Activated naive CD8-positive, alpha-beta T cell (primary cell): ENCODE data around the gene MINAR1.

Experiments
- H3K27ac Mint-ChIP-seq: one replicate; pipeline ENCODE4 v1.8.0; 2021; ENCODE audit warnings: mixed read lengths
- H3K27me3 Mint-ChIP-seq: one replicate; pipeline ENCODE4 v1.8.0; 2021; ENCODE audit warnings: mixed read lengths
- H3K36me3 Mint-ChIP-seq: one replicate; pipeline ENCODE4 v1.8.0; 2021; ENCODE audit warnings: mixed read lengths
- H3K4me1 Mint-ChIP-seq: one replicate; pipeline ENCODE4 v1.8.0; 2021; ENCODE audit warnings: low read depth, mixed read lengths
- H3K4me3 Mint-ChIP-seq: one replicate; pipeline ENCODE4 v1.8.0; 2021; ENCODE audit warnings: mild to moderate bottlenecking, mixed read lengths
- H3K9me3 Mint-ChIP-seq: one replicate; pipeline ENCODE4 v1.8.0; 2021; ENCODE audit warnings: low read depth, mixed read lengths

MINAR1 gene

GRCh38 chr15:79440355-79440908 is 8.3 kb downstream of the MINAR1 start:
- H3K4me1 Mint-ChIP-seq = peaks cover 2% of the 10 kb centered on the region
- no peaks in the 10 kb centered on the region for H3K36me3 Mint-ChIP-seq
- peaks cover 1% of the 10 kb centered on the region for H3K27me3 Mint-ChIP-seq
- H3K4me3 Mint-ChIP-seq = no peak overlapping the region
- H3K9me3 Mint-ChIP-seq = no peaks in the 10 kb centered on the region
- H3K27ac Mint-ChIP-seq = no peak overlapping the region

GRCh38 chr15:79442911-79443310 is 10.8 kb downstream of the MINAR1 start:
- peaks cover 1% of the 10 kb centered on the region for H3K27me3 Mint-ChIP-seq
- no peaks in the 10 kb centered on the region for H3K4me1 Mint-ChIP-seq
- no peak overlapping the region for H3K27ac Mint-ChIP-seq
- H3K9me3 Mint-ChIP-seq = peaks cover 2% of the 10 kb centered on the region
- H3K36me3 Mint-ChIP-seq = peaks cover under 1% of the 10 kb centered on the region
- no peak overlapping the region for H3K4me3 Mint-ChIP-seq

- Mint-ChIP-seq H3K4me1 (no peaks in the 10 kb centered on the region), H3K27me3 (peaks cover 5% of the 10 kb centered on the region), H3K36me3 (peaks cover 7% of the 10 kb centered on the region), H3K27ac (no peak overlapping the region), H3K4me3 (no peak overlapping the region), H3K9me3 (peaks cover 3% of the 10 kb centered on the region)
Observed at GRCh38 chr15:79447060-79447459, 14.9 kb downstream of the MINAR1 start.

- Mint-ChIP-seq H3K4me3 (no peak overlapping the region), H3K4me1 (no peaks in the 10 kb centered on the region), H3K9me3 (peaks cover 3% of the 10 kb centered on the region), H3K27ac (no peak overlapping the region), H3K27me3 (peaks cover 5% of the 10 kb centered on the region), H3K36me3 (peaks cover 7% of the 10 kb centered on the region)
Observed at GRCh38 chr15:79450648-79451047, 18.5 kb downstream of the MINAR1 start.

GRCh38 chr15:79451361-79451999 is 19.3 kb downstream of the MINAR1 start:
- peaks cover 3% of the 10 kb centered on the region for H3K9me3 Mint-ChIP-seq
- peaks cover 5% of the 10 kb centered on the region for H3K27me3 Mint-ChIP-seq
- no peaks in the 10 kb centered on the region for H3K4me1 Mint-ChIP-seq
- H3K27ac Mint-ChIP-seq = no peak overlapping the region
- peaks cover 11% of the 10 kb centered on the region for H3K36me3 Mint-ChIP-seq
- H3K4me3 Mint-ChIP-seq = no peak overlapping the region

- no peaks in the 10 kb centered on the region for H3K4me1 Mint-ChIP-seq
- H3K4me3 Mint-ChIP-seq = no peak overlapping the region
- H3K27ac Mint-ChIP-seq = no peak overlapping the region
- H3K36me3 Mint-ChIP-seq = peaks cover 14% of the 10 kb centered on the region
- H3K9me3 Mint-ChIP-seq = peaks cover 3% of the 10 kb centered on the region
- H3K27me3 Mint-ChIP-seq = peaks cover 5% of the 10 kb centered on the region
Observed at GRCh38 chr15:79452244-79453051, 20.3 kb downstream of the MINAR1 start.

GRCh38 chr15:79453446-79453845 is 21.3 kb downstream of the MINAR1 start:
- Mint-ChIP-seq H3K4me3 (no peak overlapping the region), H3K9me3 (no peaks in the 10 kb centered on the region), H3K4me1 (no peaks in the 10 kb centered on the region), H3K27ac (no peak overlapping the region), H3K36me3 (peaks cover 11% of the 10 kb centered on the region), H3K27me3 (peaks cover 3% of the 10 kb centered on the region)

GRCh38 chr15:79454063-79454462 is 21.9 kb downstream of the MINAR1 start:
- no peaks in the 10 kb centered on the region for H3K9me3 Mint-ChIP-seq
- H3K27me3 Mint-ChIP-seq = no peaks in the 10 kb centered on the region
- H3K4me1 Mint-ChIP-seq = no peaks in the 10 kb centered on the region
- no peak overlapping the region for H3K4me3 Mint-ChIP-seq
- no peak overlapping the region for H3K27ac Mint-ChIP-seq
- peaks cover 8% of the 10 kb centered on the region for H3K36me3 Mint-ChIP-seq

GRCh38 chr15:79455361-79455760 is 23.2 kb downstream of the MINAR1 start:
- Mint-ChIP-seq H3K9me3 (no peaks in the 10 kb centered on the region), H3K27me3 (no peaks in the 10 kb centered on the region), H3K4me3 (no peak overlapping the region), H3K36me3 (peaks cover 8% of the 10 kb centered on the region), H3K27ac (no peak overlapping the region), H3K4me1 (no peaks in the 10 kb centered on the region)

GRCh38 chr15:79455943-79456342 is 23.8 kb downstream of the MINAR1 start:
- no peaks in the 10 kb centered on the region for H3K27me3 Mint-ChIP-seq

GRCh38 chr15:79458491-79458890 is 26.4 kb downstream of the MINAR1 start:
- Mint-ChIP-seq H3K9me3 (no peaks in the 10 kb centered on the region), H3K27me3 (no peaks in the 10 kb centered on the region), H3K4me3 (no peak overlapping the region), H3K4me1 (no peaks in the 10 kb centered on the region), H3K27ac (no peak overlapping the region), H3K36me3 (peaks cover 8% of the 10 kb centered on the region)

More at GRCh38 chr15:79455943-79456342, 23.8 kb downstream of the MINAR1 start:
- Mint-ChIP-seq H3K4me1 (no peaks in the 10 kb centered on the region), H3K4me3 (no peak overlapping the region), H3K27ac (no peak overlapping the region), H3K9me3 (no peaks in the 10 kb centered on the region), H3K36me3 (peaks cover 8% of the 10 kb centered on the region)

- peaks cover 8% of the 10 kb centered on the region for H3K36me3 Mint-ChIP-seq
- no peak overlapping the region for H3K4me3 Mint-ChIP-seq
- H3K27me3 Mint-ChIP-seq = no peaks in the 10 kb centered on the region
- H3K9me3 Mint-ChIP-seq = no peaks in the 10 kb centered on the region
- no peak overlapping the region for H3K27ac Mint-ChIP-seq
- H3K4me1 Mint-ChIP-seq = no peaks in the 10 kb centered on the region
Observed at GRCh38 chr15:79459666-79460065, 27.5 kb downstream of the MINAR1 start.

- Mint-ChIP-seq H3K4me3 (no peak overlapping the region), H3K9me3 (no peaks in the 10 kb centered on the region), H3K27ac (no peak overlapping the region), H3K36me3 (peaks cover 6% of the 10 kb centered on the region), H3K27me3 (no peaks in the 10 kb centered on the region), H3K4me1 (no peaks in the 10 kb centered on the region)
Observed at GRCh38 chr15:79463043-79463780, 31.1 kb downstream of the MINAR1 start.

- Mint-ChIP-seq H3K27me3 (no peaks in the 10 kb centered on the region), H3K4me1 (no peaks in the 10 kb centered on the region), H3K9me3 (no peaks in the 10 kb centered on the region), H3K4me3 (no peak overlapping the region), H3K36me3 (peaks cover 7% of the 10 kb centered on the region), H3K27ac (no peak overlapping the region)
Observed at GRCh38 chr15:79463781-79464270, 31.7 kb downstream of the MINAR1 start.

- Mint-ChIP-seq H3K27me3 (no peaks in the 10 kb centered on the region), H3K4me3 (no peak overlapping the region), H3K9me3 (no peaks in the 10 kb centered on the region), H3K27ac (no peak overlapping the region), H3K36me3 (peaks cover 11% of the 10 kb centered on the region), H3K4me1 (no peaks in the 10 kb centered on the region)
Observed at GRCh38 chr15:79466488-79466887, 34.4 kb downstream of the MINAR1 start.
